WI38 (cell line): ENCODE measurements around the gene UNC5A.

Experiments
- H3K4me3 ChIP-seq: 2 replicates; pipeline ENCODE4 v1.5.1; 2011; ENCODE audit warnings: low read depth, mild to moderate bottlenecking, control low read depth, low read length
- TF ChIP-seq, protein P1 (sequence below): IDR thresholded peaks from 2 replicates; pipeline ENCODE4 v1.5.1; 2012; ENCODE audit warnings: low read depth, mild to moderate bottlenecking, control low read depth, low read length

Gene UNC5A

DNA sequence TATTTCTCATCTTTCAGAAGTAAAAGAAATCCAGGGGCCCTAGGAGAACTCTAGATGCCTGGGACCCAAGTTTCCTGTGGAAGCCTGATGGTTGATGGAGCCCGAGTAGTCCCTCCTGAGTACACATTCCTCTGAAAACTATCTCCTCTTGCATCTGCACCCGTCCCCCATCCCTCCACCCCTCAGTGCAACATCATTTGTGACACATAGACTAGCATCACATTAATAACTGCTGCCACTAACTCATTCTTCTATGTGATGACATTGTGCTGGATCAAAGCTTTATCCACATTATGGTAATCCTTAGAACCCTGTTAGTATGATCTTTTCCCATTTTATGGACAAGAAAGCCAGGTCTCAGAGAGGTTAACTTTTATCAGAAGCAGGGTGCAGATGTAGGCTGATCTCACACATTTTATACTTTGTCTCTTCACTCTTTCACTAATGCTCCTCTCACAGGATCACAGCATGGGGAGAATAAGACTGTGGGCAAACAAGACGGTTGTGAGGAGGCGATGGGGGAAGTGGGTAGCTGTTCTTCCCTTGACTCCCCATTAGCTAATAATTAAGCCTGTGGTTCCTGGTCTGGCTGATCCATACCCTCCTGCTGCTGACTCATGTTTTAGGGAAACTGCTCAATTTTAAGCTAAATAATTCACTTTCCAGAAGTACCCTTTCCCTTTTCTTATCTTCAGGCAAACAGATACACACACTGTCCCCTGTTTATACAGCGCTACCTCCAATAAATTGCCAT, 92.7 kb downstream of the UNC5A start:
- TF ChIP-seq, protein P1, sequence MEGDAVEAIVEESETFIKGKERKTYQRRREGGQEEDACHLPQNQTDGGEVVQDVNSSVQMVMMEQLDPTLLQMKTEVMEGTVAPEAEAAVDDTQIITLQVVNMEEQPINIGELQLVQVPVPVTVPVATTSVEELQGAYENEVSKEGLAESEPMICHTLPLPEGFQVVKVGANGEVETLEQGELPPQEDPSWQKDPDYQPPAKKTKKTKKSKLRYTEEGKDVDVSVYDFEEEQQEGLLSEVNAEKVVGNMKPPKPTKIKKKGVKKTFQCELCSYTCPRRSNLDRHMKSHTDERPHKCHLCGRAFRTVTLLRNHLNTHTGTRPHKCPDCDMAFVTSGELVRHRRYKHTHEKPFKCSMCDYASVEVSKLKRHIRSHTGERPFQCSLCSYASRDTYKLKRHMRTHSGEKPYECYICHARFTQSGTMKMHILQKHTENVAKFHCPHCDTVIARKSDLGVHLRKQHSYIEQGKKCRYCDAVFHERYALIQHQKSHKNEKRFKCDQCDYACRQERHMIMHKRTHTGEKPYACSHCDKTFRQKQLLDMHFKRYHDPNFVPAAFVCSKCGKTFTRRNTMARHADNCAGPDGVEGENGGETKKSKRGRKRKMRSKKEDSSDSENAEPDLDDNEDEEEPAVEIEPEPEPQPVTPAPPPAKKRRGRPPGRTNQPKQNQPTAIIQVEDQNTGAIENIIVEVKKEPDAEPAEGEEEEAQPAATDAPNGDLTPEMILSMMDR = no peak
- no peak overlapping the region for H3K4me3 ChIP-seq

DNA sequence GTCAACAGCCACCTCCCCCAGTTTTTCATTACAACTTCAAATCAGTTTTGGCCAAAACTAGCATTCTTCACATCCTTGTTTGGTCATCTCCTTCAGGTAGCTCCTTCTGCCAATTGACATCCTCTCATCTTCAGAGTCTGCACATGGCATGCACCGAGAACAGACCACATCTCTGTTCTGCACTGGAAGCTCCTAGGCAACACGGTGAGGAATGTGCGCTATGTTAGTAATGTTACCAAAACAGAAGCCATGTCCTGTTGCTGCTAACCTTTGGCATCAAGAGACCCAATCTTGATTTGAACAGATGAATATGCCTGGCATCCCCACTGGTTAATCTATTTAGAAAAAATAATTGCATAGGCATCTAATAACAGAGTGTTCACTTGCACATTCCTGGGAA, 93.9 kb downstream of the UNC5A start:
- H3K4me3 ChIP-seq = no peak overlapping the region
- TF ChIP-seq, protein P1 = no peak

DNA sequence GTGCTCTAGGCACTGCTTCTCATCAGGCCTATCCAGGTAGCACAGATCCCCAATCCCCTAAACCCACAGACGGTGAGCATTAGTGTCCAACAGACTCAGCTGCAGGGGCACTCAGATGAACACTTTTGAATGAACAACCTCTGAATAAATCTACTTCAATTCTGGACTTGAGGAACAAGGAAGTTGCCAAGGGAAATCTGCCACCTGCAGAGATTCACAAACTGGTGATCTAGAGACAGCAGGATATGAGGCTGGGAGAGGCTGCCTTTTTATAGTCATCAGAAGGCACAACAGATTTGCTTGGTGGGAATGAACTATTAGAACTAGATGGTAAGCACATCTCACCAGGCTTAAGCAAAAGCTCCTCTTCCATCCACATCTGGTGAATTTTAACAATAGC, 95.8 kb downstream of the UNC5A start:
- TF ChIP-seq, protein P1 = no peak
- H3K4me3 ChIP-seq = no peak overlapping the region

DNA sequence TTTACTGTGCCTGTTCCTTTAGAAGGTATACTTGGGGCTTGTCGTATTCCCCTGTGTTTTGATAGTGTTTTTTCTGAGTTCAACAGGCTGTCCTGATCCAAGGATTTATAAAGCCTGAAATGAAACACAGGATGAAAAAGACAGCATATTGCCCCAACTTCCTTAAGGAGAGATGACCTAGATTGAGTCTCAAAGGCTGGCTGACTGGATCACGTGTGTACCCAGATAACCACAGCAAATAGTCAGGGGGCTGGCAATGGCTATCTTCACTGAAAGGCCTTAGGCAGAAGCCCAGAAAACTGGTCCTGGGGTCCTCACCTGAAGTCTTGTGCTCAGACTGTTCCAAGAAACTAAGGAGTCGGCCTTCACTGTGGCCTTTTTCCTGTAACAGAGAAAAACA, 96.4 kb downstream of the UNC5A start:
- TF ChIP-seq, protein P1 = no peak

DNA sequence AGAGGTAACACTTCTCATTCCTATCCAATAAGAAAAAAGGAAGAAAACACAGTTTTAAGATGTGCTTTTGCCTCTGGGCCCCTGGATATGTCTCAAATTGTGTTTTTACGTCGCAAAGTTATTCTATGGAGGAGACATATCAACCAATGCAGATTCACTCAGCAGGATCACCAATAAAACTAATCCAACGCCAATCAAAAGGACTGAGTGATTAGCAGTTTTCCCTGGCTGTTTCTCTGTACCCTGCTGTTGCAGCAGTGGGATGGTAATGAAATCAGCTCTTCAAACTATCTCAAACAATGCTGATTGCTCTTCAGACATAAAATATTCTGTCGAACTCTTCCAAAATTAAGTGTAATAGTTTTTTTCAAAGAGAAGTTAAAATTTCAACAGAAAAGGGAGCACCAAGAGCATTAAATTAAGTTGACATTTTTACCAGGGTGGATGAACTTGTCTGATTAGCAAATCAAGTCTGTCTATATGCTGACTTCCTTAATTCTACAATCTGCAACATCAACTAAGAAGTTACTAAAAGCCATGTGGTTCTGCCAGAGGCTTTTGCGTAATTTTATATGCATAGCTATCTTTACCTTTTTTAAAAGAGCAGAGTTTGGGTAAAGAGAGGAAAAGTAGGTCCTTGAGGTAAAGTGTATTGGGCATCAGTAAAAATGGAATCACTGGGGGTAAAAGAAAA, 98.5 kb downstream of the UNC5A start:
- no peak overlapping the region for H3K4me3 ChIP-seq
- TF ChIP-seq, protein P1 = no peak

More for the DNA sequence above, 96.4 kb downstream of the UNC5A start:
- H3K4me3 ChIP-seq = no peak overlapping the region

DNA sequence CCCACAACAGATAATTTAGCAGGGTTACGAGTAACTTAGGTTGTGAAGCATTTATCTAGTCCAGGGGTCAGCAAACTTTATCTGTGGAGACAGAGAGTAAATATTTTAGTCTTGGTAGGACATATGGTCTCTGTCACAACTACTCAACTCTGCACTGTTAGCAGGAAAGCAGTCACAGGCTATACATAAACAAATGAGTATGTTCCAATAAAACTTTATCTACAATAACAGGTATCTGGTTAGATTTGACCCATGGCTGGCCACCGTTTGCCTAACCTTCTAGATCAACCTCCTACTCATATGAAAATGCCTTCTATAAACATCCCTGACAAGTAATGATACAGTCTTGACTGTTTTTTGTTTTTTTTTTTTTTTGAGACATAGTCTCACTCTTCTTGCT, 101.8 kb downstream of the UNC5A start:
- TF ChIP-seq, protein P1 = no peak
- no peak overlapping the region for H3K4me3 ChIP-seq

DNA sequence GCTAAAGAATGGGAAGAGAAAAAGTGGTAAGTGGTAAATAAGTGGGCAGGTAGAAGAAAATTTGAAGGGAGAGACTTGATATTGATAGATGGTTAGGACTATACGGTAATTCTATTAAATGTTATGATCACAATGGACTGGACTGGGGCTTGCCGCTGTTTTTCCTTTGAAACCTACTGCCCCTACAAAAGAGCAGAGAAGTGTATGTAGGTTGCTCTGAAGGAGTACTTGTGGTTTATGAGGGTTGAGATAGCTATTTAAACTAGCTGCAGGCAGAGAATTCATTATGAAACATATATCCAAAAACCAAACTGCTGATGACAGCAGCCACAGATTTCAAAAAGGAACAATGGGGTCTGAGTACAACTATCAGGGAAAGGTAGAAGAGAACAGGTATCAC, 105.5 kb downstream of the UNC5A start:
- H3K4me3 ChIP-seq = no peak overlapping the region
- TF ChIP-seq, protein P1 = no peak
